K562 (cell line): ENCODE measurements around the gene PHF3. TPM values are rescaled to one million over a fixed set of nuclear protein-coding genes. Genes with fewer than 3 reads are reported as not detected.
A peak's percentile ranks its signal among the peaks of the same experiment; 100 is the strongest.

ENCODE experiments used
- ATAC-seq: fragments of 200-7000 bp; cut with Tn5 transposase; 3 replicates; pipeline ENCODE4 v1.9.1; 2020; ENCODE audit warnings: moderate library complexity
- BruUV-seq: library from RNA; stranded (reverse); fragments of 400-500 nt; replicated peaks from 2 replicates; lab custom pipeline; 2021; lab: Mats Ljungman, UMichigan
- CTCF ChIA-PET: fragments of 300-600 bp; formaldehyde crosslinking; extraction: SDS; loops from one replicate; lab custom pipeline; 2021; ENCODE audit warnings: low intra/inter-chr PET ratio; lab: Yijun Ruan, JAX
- POLR2A ChIA-PET: fragments of 300-600, 350-650 bp; sonication (Branson Sonifier 250); formaldehyde crosslinking; extraction: SDS; loops from one replicate; lab custom pipeline; 2021; ENCODE audit warnings: antibody characterized with exemption, inconsistent platforms; lab: Yijun Ruan, JAX
- DNase-seq, 4 experiments: peaks; one replicate each; pipeline versions ENCODE4 v3.0.0 to v3.0.0-alpha.2; 2011 to 2018; ENCODE audit warnings: low spot score in 3 of 4, mixed read lengths in 3 of 4; ENCODE audit errors: extremely low read depth in 1 of 4
- FAIRE-seq: peaks from 2 replicates; lab custom pipeline; 2011; peaks lifted over from hg19 to GRCh38; lab: Jason Lieb, UNC
- H2AFZ ChIP-seq: 2 replicates; pipeline ENCODE4 v1.6.0; 2011; ENCODE audit warnings: low read depth, low read length, control low read depth, inconsistent platforms
- H3K27ac ChIP-seq: fragments of 200-600 bp; 3 replicates; pipeline ENCODE4 v1.8.0; 2011; ENCODE audit warnings: low read depth, mild to moderate bottlenecking, control low read depth, inconsistent platforms, low read length, moderate library complexity, mixed read lengths; ENCODE audit errors: extremely low read depth
- H3K27me3 ChIP-seq, 2 experiments: fragments of 300-600 bp in 1 of 2; 2 replicates in 1 of 2; 3 replicates in 1 of 2; pipeline versions ENCODE4 v1.6.0 to v1.8.0; 2011; ENCODE audit warnings: inconsistent platforms in 2 of 2, low read length in 2 of 2, mild to moderate bottlenecking in 1 of 2, mixed read lengths in 1 of 2, moderate library complexity in 1 of 2; ENCODE audit not compliant: control insufficient read depth in 2 of 2, insufficient read depth in 2 of 2
- H3K36me3 ChIP-seq: fragments of 300-600 bp; 3 replicates; pipeline ENCODE4 v1.8.0; 2011; ENCODE audit warnings: mild to moderate bottlenecking, low read length, inconsistent platforms; ENCODE audit not compliant: control insufficient read depth, insufficient read depth
- H3K4me1 ChIP-seq, 2 experiments: fragments of 200-600 bp in 1 of 2; replicated peaks in 1 of 2; 2 replicates in 1 of 2; 3 replicates in 1 of 2; pipeline versions ENCODE4 v1.5.1 to v1.8.0; 2011; ENCODE audit warnings: inconsistent platforms in 2 of 2, low read length in 2 of 2, mild to moderate bottlenecking in 1 of 2, mixed read lengths in 1 of 2, moderate library complexity in 1 of 2; ENCODE audit not compliant: control insufficient read depth in 2 of 2, insufficient read depth in 2 of 2
- H3K4me2 ChIP-seq: 2 replicates; pipeline ENCODE4 v1.6.1; 2011; ENCODE audit warnings: low read length, control low read depth, inconsistent platforms, mixed read lengths; ENCODE audit not compliant: insufficient read depth
- H3K4me3 ChIP-seq: fragments of 200-600 bp; sonication (generic), shearing (Covaris generic); 2 replicates; pipeline ENCODE4 v1.5.1; 2016; ENCODE audit warnings: control low read depth, inconsistent platforms
- H3K79me2 ChIP-seq: fragments of 200-600 bp; 3 replicates; pipeline ENCODE4 v1.8.0; 2011; ENCODE audit warnings: low read length, inconsistent platforms; ENCODE audit not compliant: control insufficient read depth, insufficient read depth
- H3K9ac ChIP-seq, 2 experiments: 2 replicates each; pipeline versions ENCODE4 v1.6.0 to v1.6.1; 2011; ENCODE audit warnings: low read depth in 2 of 2, low read length in 2 of 2, control low read depth in 1 of 2, inconsistent platforms in 1 of 2, mild to moderate bottlenecking in 1 of 2, mixed read lengths in 1 of 2; ENCODE audit not compliant: insufficient read depth in 1 of 2
- H3K9me1 ChIP-seq: one replicate; pipeline ENCODE4 v1.6.0; 2011; ENCODE audit warnings: inconsistent platforms, mild to moderate bottlenecking, low read length, moderate library complexity; ENCODE audit not compliant: control insufficient read depth, insufficient read depth
- H3K9me3 ChIP-seq: replicated peaks from 2 replicates; pipeline ENCODE4 v1.5.1; 2011; ENCODE audit warnings: low read depth, low read length, inconsistent platforms; ENCODE audit not compliant: control insufficient read depth, insufficient read depth
- H4K20me1 ChIP-seq: replicated peaks from 2 replicates; pipeline ENCODE4 v1.6.1; 2011; ENCODE audit warnings: low read length, inconsistent platforms, mixed read lengths; ENCODE audit not compliant: control insufficient read depth, insufficient read depth
- ARHGAP35 ChIP-seq: fragments of 450-650 bp; IDR thresholded peaks from 2 replicates; pipeline ENCODE4 v1.6.1; 2018; ENCODE audit not compliant: partially characterized antibody
- CREB3L1 ChIP-seq: fragments of 450-650 bp; IDR thresholded peaks from 2 replicates; pipeline ENCODE4 v1.6.1; 2014; ENCODE audit warnings: low read depth, mild to moderate bottlenecking, moderate library complexity, borderline replicate concordance
- EGR1 ChIP-seq: fragments of 450-650 bp; conservative IDR thresholded peaks from 2 replicates; pipeline ENCODE4 v1.6.1; 2017; ENCODE audit warnings: mild to moderate bottlenecking
- ELF1 ChIP-seq: fragments of 200-800 bp; sonication (Bioruptor generic); IDR thresholded peaks from 2 replicates; pipeline ENCODE4 v1.6.1; 2016; ENCODE audit warnings: missing genetic modification characterization, missing compliant biosample characterization
- EP400 ChIP-seq: fragments of 450-650 bp; IDR thresholded peaks from 2 replicates; pipeline ENCODE4 v1.6.1; 2017; ENCODE audit warnings: antibody characterized with exemption, mild to moderate bottlenecking, moderate library complexity
- FOXM1 ChIP-seq, 2 experiments: fragments of 450-650 bp in 1 of 2; sonication (generic) in 1 of 2; formaldehyde crosslinking in 1 of 2; IDR thresholded peaks; 2 replicates each; pipeline versions ENCODE4 v1.6.1 to v1.9.0; 2017 to 2022; ENCODE audit warnings: low read depth in 2 of 2, mild to moderate bottlenecking in 2 of 2, missing genetic modification reagents in 1 of 2, moderate library complexity in 1 of 2
- GATAD2A ChIP-seq: fragments of 450-650 bp; IDR thresholded peaks from 2 replicates; pipeline ENCODE4 v1.6.1; 2017
- HOMEZ ChIP-seq: fragments of 250-450 bp; sonication (Bioruptor Pico); IDR thresholded peaks from 2 replicates; pipeline ENCODE4 v1.4.0; 2020; ENCODE audit warnings: mild to moderate bottlenecking, moderate library complexity
- SRSF3 ChIP-seq: fragments of 200-400 bp; formaldehyde crosslinking; IDR thresholded peaks from 2 replicates; pipeline ENCODE4 v1.6.1; 2016; ENCODE audit warnings: mild to moderate bottlenecking, low read length, moderate library complexity; ENCODE audit not compliant: insufficient read depth
- WGBS: fragments of 100-300 bp; shearing (Covaris generic); methylation state at CpG from one replicate; pipeline ENCODE4 v1.1.6; 2016; ENCODE audit warnings: low coverage, mixed read lengths; ENCODE audit not compliant: insufficient coverage; ENCODE audit errors: missing lambda C conversion rate; 5-methylcytosine and 5-hydroxymethylcytosine counted together
- in situ Hi-C: fragments of 300-500 bp; cut with MboI; formaldehyde crosslinking; loops from 4 replicates; pipeline ENCODE4 v1.15.0; 2018; ENCODE audit warnings: inconsistent platforms, mixed read lengths
- intact Hi-C: fragments of 100-400 bp; cut with micrococcal nuclease; formaldehyde crosslinking; loops from 2 replicates; pipeline ENCODE4 v1.14.2; 2022
- polyA plus RNA-seq, 8 experiments: library from polyadenylated mRNA; depleted of rRNA in 4 of 8; stranded (reverse) in 5 of 8; unstranded in 3 of 8; fragments of >200 nt; fragmentation: Nextera tagmentation in 2 of 8; fragmentation: Illumina TruSeq in 1 of 8; extraction: Ambion mirVana in 2 of 8; extraction: Trizol in 1 of 8; gene quantifications; 2 replicates each; pipeline versions ENCODE4 v1.2.1 to v1.2.3, GENCODE V29; 2011 to 2014; ENCODE audit warnings: inconsistent platforms in 1 of 8, missing spikeins in 1 of 8
- total RNA-seq, 7 experiments: library from RNA; depleted of rRNA in 6 of 7; stranded (reverse); fragments of >200 nt in 6 of 7; fragmentation: Illumina TruSeq in 2 of 7; extraction: Trizol in 2 of 7; gene quantifications; 2 replicates each; pipeline versions ENCODE4 v1.2.1 to v1.2.3, GENCODE V29; 2011 to 2021; ENCODE audit warnings: low replicate concordance in 1 of 7
- TF ChIP-seq, protein P1 (sequence below): fragments of 250-450 bp; sonication (Bioruptor Pico); IDR thresholded peaks from 2 replicates; pipeline ENCODE4 v1.5.0; 2020; ENCODE audit warnings: mild to moderate bottlenecking, borderline replicate concordance
- TF ChIP-seq, protein P2 (sequence below), 2 experiments: fragments of 450-650 bp in 1 of 2; IDR thresholded peaks; 2 replicates each; pipeline ENCODE4 v1.6.1; 2011 to 2017; ENCODE audit warnings: low read depth in 2 of 2, antibody characterized with exemption in 1 of 2, borderline replicate concordance in 1 of 2, low read length in 1 of 2, mild to moderate bottlenecking in 1 of 2, mixed read lengths in 1 of 2; ENCODE audit not compliant: control insufficient read depth in 1 of 2

Gene PHF3
- total and polyA plus RNA-seq, 9 of the 15 experiments (the other 6 are each of a cell fraction or from before 2014, with no cell fraction given): 8.1 to 51.2 (median 30.9) TPM

DNA sequence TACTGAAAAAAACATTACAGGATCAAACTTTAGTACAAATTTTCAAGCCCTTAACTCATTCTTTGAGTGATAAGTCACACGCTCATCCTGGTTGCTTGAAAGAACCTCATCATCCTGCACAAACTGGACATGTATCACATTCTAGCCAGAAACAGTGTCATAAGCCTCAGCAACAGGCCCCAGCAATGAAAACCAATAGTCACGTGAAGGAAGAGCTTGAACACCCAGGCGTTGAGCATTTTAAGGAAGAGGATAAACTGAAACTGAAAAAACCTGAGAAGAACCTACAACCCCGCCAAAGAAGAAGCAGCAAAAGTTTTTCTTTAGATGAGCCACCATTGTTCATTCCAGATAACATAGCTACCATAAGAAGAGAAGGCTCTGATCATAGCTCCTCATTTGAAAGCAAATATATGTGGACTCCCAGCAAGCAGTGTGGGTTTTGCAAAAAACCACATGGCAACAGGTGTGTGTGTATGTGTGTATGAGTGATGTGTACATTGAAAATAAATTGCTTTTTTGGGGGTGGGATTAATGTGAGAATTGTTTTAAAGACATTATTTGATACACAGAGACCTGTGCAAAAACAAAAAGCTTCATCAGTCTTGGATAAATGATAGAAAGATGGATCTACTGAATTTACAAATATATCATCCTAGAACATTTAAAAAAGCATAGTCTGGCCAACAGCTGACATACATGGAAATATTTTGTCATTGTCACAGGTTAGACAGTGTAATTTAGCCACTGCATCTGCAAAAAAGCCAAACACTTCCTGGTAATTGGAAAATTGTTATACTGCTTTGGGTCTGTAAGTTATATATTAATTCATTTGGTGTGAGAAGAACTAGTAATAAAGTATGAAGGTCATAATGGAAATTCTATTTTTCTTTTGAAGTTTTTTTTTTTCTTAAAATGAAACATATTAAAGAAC lies 50.1 kb downstream of the PHF3 start:
- WGBS: 97% methylated on average over 4 of the region's 4 CpGs
- TF ChIP-seq ELF1 (tag) (no peak), SRSF3 (no peak), EP400 (no peak), ARHGAP35 (no peak), FOXM1 (IDR thresholded peaks at IDR 0.05; ENCODE audit: low read depth) (no peak), FOXM1 (CRISPR knock-in tag; IDR thresholded peaks at IDR 0.05; ENCODE audit: low read depth) (no peak), HOMEZ (CRISPR knock-in tag) (no peak), EGR1 (no peak), GATAD2A (no peak), CREB3L1 (no peak)
- TF ChIP-seq, protein P1, sequence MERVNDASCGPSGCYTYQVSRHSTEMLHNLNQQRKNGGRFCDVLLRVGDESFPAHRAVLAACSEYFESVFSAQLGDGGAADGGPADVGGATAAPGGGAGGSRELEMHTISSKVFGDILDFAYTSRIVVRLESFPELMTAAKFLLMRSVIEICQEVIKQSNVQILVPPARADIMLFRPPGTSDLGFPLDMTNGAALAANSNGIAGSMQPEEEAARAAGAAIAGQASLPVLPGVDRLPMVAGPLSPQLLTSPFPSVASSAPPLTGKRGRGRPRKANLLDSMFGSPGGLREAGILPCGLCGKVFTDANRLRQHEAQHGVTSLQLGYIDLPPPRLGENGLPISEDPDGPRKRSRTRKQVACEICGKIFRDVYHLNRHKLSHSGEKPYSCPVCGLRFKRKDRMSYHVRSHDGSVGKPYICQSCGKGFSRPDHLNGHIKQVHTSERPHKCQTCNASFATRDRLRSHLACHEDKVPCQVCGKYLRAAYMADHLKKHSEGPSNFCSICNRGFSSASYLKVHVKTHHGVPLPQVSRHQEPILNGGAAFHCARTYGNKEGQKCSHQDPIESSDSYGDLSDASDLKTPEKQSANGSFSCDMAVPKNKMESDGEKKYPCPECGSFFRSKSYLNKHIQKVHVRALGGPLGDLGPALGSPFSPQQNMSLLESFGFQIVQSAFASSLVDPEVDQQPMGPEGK (CRISPR knock-in tag): no peak
- TF ChIP-seq, protein P2, sequence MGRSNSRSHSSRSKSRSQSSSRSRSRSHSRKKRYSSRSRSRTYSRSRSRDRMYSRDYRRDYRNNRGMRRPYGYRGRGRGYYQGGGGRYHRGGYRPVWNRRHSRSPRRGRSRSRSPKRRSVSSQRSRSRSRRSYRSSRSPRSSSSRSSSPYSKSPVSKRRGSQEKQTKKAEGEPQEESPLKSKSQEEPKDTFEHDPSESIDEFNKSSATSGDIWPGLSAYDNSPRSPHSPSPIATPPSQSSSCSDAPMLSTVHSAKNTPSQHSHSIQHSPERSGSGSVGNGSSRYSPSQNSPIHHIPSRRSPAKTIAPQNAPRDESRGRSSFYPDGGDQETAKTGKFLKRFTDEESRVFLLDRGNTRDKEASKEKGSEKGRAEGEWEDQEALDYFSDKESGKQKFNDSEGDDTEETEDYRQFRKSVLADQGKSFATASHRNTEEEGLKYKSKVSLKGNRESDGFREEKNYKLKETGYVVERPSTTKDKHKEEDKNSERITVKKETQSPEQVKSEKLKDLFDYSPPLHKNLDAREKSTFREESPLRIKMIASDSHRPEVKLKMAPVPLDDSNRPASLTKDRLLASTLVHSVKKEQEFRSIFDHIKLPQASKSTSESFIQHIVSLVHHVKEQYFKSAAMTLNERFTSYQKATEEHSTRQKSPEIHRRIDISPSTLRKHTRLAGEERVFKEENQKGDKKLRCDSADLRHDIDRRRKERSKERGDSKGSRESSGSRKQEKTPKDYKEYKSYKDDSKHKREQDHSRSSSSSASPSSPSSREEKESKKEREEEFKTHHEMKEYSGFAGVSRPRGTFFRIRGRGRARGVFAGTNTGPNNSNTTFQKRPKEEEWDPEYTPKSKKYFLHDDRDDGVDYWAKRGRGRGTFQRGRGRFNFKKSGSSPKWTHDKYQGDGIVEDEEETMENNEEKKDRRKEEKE (IDR thresholded peaks at IDR 0.05; ENCODE audit: borderline replicate concordance in 1 of 2, control insufficient read depth in 1 of 2, low read depth in 2 of 2, low read length in 1 of 2): no peak

More for the DNA sequence above, 50.1 kb downstream of the PHF3 start:
- Histone ChIP-seq H3K4me2 (no peak overlapping the region), H3K27ac (no peak overlapping the region), H2AFZ (no peak overlapping the region), H3K36me3 (peaks cover 32% of the 10 kb centered on the region), H3K27me3 (no peaks in the 10 kb centered on the region), H3K4me1 (no peaks in the 10 kb centered on the region), H3K9me3 (no peaks in the 10 kb centered on the region), H4K20me1 (no peaks in the 10 kb centered on the region), H3K79me2 (peaks cover 30% of the 10 kb centered on the region), H3K9ac (no peak overlapping the region), H3K9me1 (no peaks in the 10 kb centered on the region), H3K4me3 (no peak overlapping the region)
- intact Hi-C loops: loop anchor here (5.0 kb wide), 1 partner anchor 48 kb away; the partner anchor contains the start of gene PHF3
- ATAC-seq (no peak), FAIRE-seq (no peak), DNase-seq (no peak)
- ChIA-PET CTCF (no interaction called here), POLR2A (interaction anchor here (0.6 to 1.2 kb wide), 3 partner anchors 9 to 1190 kb away, joined by 3 read pairs; no protein-coding TSS in a partner anchor)
- in situ Hi-C loops: no loop called here
- TSS peak; percentile 11 for BruUV-seq
